IPS-15b (cell line): Measurements from ENCODE around the gene CXCL6.

ENCODE experiments used
- H3K27me3 ChIP-seq: one replicate; pipeline ENCODE4 v1.6.1; 2013; ENCODE audit warnings: low read length; ENCODE audit not compliant: control insufficient read depth, insufficient read depth
- H3K36me3 ChIP-seq: one replicate; pipeline ENCODE4 v1.6.1; 2013; ENCODE audit warnings: low read length; ENCODE audit not compliant: control insufficient read depth, insufficient read depth
- H3K4me1 ChIP-seq: one replicate; pipeline ENCODE4 v1.6.1; 2013; ENCODE audit warnings: mild to moderate bottlenecking, low read length; ENCODE audit not compliant: control insufficient read depth, insufficient read depth
- H3K4me3 ChIP-seq: one replicate; pipeline ENCODE4 v1.5.1; 2013; ENCODE audit warnings: low read depth, low read length
- H3K9ac ChIP-seq: one replicate; pipeline ENCODE4 v1.6.1; 2013; ENCODE audit warnings: low read depth, mild to moderate bottlenecking, low read length
- H3K9me3 ChIP-seq: one replicate; pipeline ENCODE4 v1.6.1; 2013; ENCODE audit warnings: mild to moderate bottlenecking, low read length; ENCODE audit not compliant: control insufficient read depth, insufficient read depth

Gene CXCL6

DNA sequence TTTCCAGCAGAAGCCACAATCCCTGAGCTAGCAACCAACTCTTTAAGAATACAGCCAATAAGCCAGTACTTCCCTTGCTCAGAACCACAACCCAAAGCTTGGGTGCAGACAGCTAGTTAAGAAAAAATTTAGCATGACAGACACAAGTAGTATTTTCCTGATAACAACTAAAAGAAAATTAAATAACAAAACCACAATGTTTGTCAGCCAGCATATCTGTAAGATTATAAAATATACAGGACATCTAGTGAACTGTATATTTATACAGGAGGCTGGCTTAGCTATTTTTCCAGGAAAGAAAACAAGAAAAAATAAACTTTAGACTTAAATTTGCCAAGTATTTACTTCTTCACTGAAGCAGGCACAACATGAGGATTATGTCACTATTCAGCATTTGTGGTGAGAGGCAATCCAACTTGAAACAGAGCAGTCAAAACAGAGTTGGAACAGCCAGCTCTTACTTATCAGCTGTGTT lies 23.2 kb downstream of the CXCL6 start:
- Histone ChIP-seq H3K9me3 (no peaks in the 10 kb centered on the region), H3K36me3 (no peaks in the 10 kb centered on the region), H3K9ac (no peak overlapping the region), H3K4me3 (no peak overlapping the region), H3K4me1 (no peaks in the 10 kb centered on the region), H3K27me3 (peaks cover 1% of the 10 kb centered on the region)

DNA sequence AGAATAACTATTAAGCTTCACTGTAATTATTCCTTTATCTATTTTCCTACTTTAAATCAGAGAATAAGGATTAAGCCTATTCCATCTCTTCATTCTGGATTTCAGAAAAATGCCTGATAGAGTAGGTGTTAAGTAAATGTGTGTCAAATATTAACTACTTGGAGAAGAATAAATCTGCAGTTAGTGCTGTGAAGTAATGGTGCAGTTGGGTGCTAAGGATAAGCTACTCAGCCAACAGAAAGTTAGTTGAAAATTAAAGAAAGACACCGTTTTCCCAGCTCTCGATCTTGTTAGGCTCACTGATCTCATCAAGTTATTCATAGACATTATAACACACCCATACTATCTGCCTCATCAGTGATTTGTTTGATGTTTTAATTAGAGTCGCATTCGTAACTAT lies 23.7 kb downstream of the CXCL6 start:
- no peaks in the 10 kb centered on the region for H3K27me3 ChIP-seq
- H3K4me3 ChIP-seq: no peak overlapping the region
- H3K4me1 ChIP-seq: no peaks in the 10 kb centered on the region
- no peak overlapping the region for H3K9ac ChIP-seq
- H3K9me3 ChIP-seq: no peaks in the 10 kb centered on the region
- H3K36me3 ChIP-seq: no peaks in the 10 kb centered on the region

DNA sequence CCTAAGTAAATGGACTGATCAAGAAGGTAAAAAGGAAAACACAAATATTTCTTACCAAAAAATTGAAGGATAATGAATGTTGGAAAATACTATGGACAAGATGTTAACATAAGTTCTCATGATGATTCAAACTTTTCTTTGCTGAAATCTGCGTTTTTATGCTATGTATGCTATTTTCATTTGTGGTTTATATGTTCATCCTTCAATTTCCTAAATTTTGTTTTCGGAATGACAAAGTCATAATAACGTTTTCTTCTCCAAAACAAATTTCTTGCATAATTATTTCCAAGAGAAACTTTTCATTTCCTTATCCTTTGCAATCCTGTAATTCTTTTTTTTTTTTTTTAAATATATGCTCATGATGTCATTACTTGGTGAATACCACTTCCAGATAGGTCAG lies 24.4 kb downstream of the CXCL6 start:
- H3K27me3 ChIP-seq: no peaks in the 10 kb centered on the region
- no peaks in the 10 kb centered on the region for H3K4me1 ChIP-seq
- no peaks in the 10 kb centered on the region for H3K36me3 ChIP-seq

DNA sequence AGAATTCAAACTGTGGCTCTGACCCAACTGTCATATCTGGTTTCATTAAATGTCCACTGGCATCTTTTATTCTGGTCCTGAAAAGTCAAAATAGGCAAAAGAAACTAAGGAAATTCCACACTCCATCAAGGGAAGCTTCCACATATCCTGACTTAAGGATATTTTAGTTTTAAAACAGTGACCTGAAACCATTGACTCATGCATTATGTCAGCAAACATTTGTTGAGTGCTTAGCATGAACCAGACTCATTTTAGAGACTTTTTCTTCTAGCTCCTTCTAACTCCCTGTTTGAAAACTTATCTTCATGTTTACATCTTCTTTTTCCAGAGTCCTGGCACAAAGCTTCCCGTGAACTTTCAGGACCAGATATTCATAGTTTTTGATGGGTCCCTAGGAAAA lies 25.8 kb downstream of the CXCL6 start:
- no peak overlapping the region for H3K9ac ChIP-seq
- H3K4me3 ChIP-seq: no peak overlapping the region
- H3K27me3 ChIP-seq: no peaks in the 10 kb centered on the region
- H3K4me1 ChIP-seq: no peaks in the 10 kb centered on the region
- no peaks in the 10 kb centered on the region for H3K9me3 ChIP-seq
- no peaks in the 10 kb centered on the region for H3K36me3 ChIP-seq

More for the DNA sequence above, 24.4 kb downstream of the CXCL6 start:
- no peak overlapping the region for H3K9ac ChIP-seq
- no peaks in the 10 kb centered on the region for H3K9me3 ChIP-seq
- no peak overlapping the region for H3K4me3 ChIP-seq

DNA sequence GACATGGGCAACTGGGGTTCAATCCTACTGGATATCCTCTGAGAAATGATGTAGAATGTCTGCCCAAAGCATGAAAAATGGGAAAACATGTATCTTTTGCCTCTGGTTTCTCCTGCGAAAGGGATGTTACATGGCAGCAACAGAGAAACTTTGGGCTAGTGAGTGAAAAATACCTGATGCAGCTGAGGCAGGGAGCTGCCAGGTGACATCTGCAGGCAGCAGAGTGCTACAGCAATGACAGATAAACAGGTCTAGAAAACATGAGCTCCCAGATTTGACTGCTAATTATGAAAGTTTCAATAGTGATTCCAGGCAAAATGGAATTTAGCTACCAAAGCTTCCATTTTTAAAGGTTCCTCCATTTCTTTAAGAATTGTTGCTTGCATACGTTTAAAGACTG lies 27.9 kb downstream of the CXCL6 start:
- Histone ChIP-seq H3K9ac (no peak overlapping the region), H3K27me3 (peaks cover 13% of the 10 kb centered on the region), H3K36me3 (no peaks in the 10 kb centered on the region), H3K4me1 (no peaks in the 10 kb centered on the region), H3K9me3 (no peaks in the 10 kb centered on the region), H3K4me3 (no peak overlapping the region)

- no peaks in the 10 kb centered on the region for H3K36me3 ChIP-seq
- H3K4me1 ChIP-seq: no peaks in the 10 kb centered on the region
- H3K4me3 ChIP-seq: no peak overlapping the region
- H3K9ac ChIP-seq: no peak overlapping the region
- H3K9me3 ChIP-seq: no peaks in the 10 kb centered on the region
- peaks cover 17% of the 10 kb centered on the region for H3K27me3 ChIP-seq
These were observed 28.5 kb downstream of the CXCL6 start for GRCh38 chr4:73864961-73865360.

DNA sequence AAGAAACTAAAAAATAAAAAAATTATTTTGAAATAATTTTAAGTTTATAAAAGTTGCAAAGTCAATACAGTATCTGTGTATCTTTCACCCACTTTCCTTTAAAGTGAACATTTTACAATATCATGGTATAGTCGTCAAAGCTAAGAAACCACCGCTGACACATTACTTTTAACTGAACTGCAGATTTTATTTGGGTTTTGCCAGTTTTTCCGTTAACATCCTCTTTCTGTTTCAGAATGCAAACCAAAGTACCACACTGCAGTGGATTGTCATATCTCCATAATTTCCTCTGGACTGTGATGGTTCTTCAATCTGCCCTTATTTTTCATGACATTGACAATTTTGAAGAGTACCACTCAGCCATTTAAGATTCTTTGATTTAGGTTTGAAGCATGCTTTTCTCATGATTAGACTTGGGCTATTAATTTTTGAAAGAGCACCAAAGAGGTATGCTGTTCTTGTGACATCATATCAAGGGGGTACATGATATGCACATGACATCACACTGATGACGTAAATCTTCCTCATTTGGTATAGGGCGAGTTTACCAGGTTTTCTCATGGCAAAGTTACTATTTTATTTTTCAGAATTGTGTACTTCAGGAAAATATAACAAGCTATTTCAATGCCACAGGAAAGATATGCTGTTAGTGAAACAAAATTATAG lies 29.1 kb downstream of the CXCL6 start:
- Histone ChIP-seq H3K9me3 (no peaks in the 10 kb centered on the region), H3K4me3 (no peak overlapping the region), H3K36me3 (no peaks in the 10 kb centered on the region), H3K27me3 (peaks cover 23% of the 10 kb centered on the region), H3K9ac (no peak overlapping the region), H3K4me1 (no peaks in the 10 kb centered on the region)

DNA sequence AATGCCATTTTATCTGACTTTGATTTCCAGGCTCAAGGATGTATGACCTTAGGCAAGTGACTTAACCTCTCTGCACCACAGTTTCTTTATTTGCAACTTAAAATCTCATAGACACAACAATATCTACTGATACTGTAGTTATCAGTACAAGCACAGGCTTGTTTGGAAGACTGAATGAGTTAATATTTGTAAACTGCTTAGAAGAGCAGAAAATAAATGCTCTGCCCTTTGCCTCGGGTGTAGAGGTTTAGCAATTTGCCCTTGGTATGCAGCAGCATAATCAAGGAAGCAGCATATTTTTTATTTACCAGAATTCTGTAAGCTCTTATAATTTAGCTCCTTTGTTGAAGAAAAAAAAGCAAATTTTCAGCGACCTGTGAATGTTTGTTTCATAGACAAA lies 29.8 kb downstream of the CXCL6 start:
- H3K9ac ChIP-seq: no peak overlapping the region

GRCh38 chr4:73867783-73868182 lies 31.3 kb downstream of the CXCL6 start:
- H3K27me3 ChIP-seq: peaks cover 28% of the 10 kb centered on the region
- no peaks in the 10 kb centered on the region for H3K9me3 ChIP-seq
- H3K4me3 ChIP-seq: no peak overlapping the region
- H3K4me1 ChIP-seq: no peaks in the 10 kb centered on the region
- H3K36me3 ChIP-seq: no peaks in the 10 kb centered on the region
- no peak overlapping the region for H3K9ac ChIP-seq

More for the DNA sequence above, 29.8 kb downstream of the CXCL6 start:
- H3K36me3 ChIP-seq: no peaks in the 10 kb centered on the region
- no peaks in the 10 kb centered on the region for H3K4me1 ChIP-seq
- peaks cover 25% of the 10 kb centered on the region for H3K27me3 ChIP-seq
- no peaks in the 10 kb centered on the region for H3K9me3 ChIP-seq
- H3K4me3 ChIP-seq: no peak overlapping the region

DNA sequence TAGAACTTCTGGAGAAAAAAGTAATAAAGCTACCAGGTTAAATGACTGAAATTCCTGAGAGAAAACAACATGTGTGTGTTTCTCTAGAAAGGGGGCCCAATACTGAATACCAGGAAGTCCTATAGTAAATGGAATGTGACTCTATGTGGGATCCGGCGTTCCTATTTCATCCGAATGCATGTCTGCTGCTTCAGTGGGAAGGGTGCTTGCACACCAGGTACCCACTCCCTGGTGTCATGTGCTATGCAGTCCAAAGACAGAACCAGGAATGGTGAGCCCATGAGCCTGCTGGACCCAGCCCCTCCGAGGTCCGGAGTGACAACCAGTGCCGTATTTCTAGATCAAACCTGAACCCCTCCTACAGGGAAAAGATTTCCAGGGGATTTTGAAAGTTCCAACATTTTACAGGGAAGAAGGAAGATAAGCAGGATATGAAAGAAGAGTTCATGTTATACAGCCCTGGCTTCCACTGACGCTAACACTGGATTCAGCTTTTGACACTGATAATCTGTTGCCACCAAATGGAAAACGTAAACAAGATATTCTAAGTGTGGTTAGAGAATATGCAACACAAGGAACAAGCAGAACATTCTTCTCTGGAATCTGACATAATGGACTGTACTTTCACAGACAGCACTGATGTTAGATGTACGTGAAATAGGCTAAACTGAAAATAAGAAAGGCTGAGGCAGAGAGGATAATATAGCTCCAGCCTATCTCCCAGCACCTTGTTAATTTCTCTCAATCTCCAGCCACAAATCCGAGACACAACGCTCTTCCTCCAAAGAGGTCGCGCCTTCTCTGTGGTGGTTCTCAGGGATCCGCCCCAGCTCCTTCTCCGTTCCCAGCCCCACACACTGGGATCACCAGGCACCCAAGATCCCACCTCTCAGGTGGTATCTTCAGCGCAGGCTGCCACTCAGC lies 32.0 kb downstream of the CXCL6 start:
- Histone ChIP-seq H3K4me3 (peak overlapping the region; percentile 65), H3K36me3 (no peaks in the 10 kb centered on the region), H3K9me3 (no peaks in the 10 kb centered on the region), H3K27me3 (peaks cover 28% of the 10 kb centered on the region), H3K9ac (no peak overlapping the region), H3K4me1 (no peaks in the 10 kb centered on the region)

- Histone ChIP-seq H3K27me3 (peaks cover 28% of the 10 kb centered on the region), H3K9me3 (no peaks in the 10 kb centered on the region), H3K4me1 (no peaks in the 10 kb centered on the region), H3K9ac (no peak within 1 kb of the TSS), H3K36me3 (no peaks in the 10 kb centered on the region), H3K4me3 (peak within 1 kb of the TSS; percentile 65)
These were observed 32.9 kb downstream of the CXCL6 start, which contains the start of gene CXCL1 for GRCh38 chr4:73869130-73870055. CXCL1 (plus strand) TSS chr4:73869393; CDS start chr4:73869471, 78 bp downstream.
